Heart right ventricle (tissue), 16 donors: Measurements from ENCODE around the gene STX17. TPM values are rescaled to one million over a fixed set of nuclear protein-coding genes. Genes with fewer than 3 reads are reported as not detected.

Experiments used
- ATAC-seq, 8 donors: fragments of 200-7000 bp; cut with Tn5 transposase; one replicate each; pipeline ENCODE4 v1.9.1; 2020; ENCODE audit warnings: mild to moderate bottlenecking in 8 of 8, moderate library complexity in 8 of 8, moderate number of reproducible peaks in 1 of 8
- DNase-seq, 2 donors: peaks; one replicate each; pipeline ENCODE4 v3.0.0-alpha.2; 2020
- H3K27ac ChIP-seq, 10 donors: fragments of 200-600 bp; sonication (generic) in 2 of 10; one replicate each; pipeline versions ENCODE4 v1.5.0 to v1.8.0; 2020 to 2022; ENCODE audit warnings: mild to moderate bottlenecking in 3 of 10
- H3K27me3 ChIP-seq, 7 donors: fragments of 200-600 bp; one replicate each; pipeline ENCODE4 v1.8.0; 2021 to 2022; ENCODE audit warnings: mild to moderate bottlenecking in 2 of 7
- H3K36me3 ChIP-seq, 9 donors: fragments of 200-600 bp; sonication (generic) in 1 of 9; one replicate each; pipeline versions ENCODE4 v1.5.0 to v1.8.0; 2020 to 2022; ENCODE audit warnings: mild to moderate bottlenecking in 2 of 9
- H3K4me1 ChIP-seq, 9 donors: fragments of 200-600 bp; sonication (generic) in 1 of 9; one replicate each; pipeline versions ENCODE4 v1.5.0 to v1.8.0; 2020 to 2022; ENCODE audit warnings: mild to moderate bottlenecking in 4 of 9
- H3K4me3 ChIP-seq, 10 donors: fragments of 200-600 bp; sonication (generic) in 2 of 10; one replicate each; pipeline versions ENCODE4 v1.5.0 to v1.8.0; 2020 to 2022; ENCODE audit warnings: mild to moderate bottlenecking in 7 of 10, moderate library complexity in 2 of 10
- H3K9me3 ChIP-seq, 11 donors: fragments of 200-600 bp in 10 of 11; sonication (generic) in 2 of 11; one replicate each; pipeline versions ENCODE4 v1.5.0 to v1.8.0; 2013 to 2022; ENCODE audit warnings: mild to moderate bottlenecking in 2 of 11, control low read depth in 1 of 11, moderate library complexity in 1 of 11
- CTCF ChIP-seq, 9 donors: fragments of 200-600 bp; sonication (generic) in 2 of 9; IDR thresholded peaks; one replicate each; pipeline versions ENCODE4 v1.5.0 to v1.8.0; 2021 to 2022; ENCODE audit warnings: antibody characterized with exemption in 9 of 9, mild to moderate bottlenecking in 5 of 9, moderate library complexity in 1 of 9
- WGBS, 2 donors: extraction: QIAGEN DNeasy Blood & Tissue Kit; methylation state at CpG; one replicate each; pipeline ENCODE4 v1.1.7; 2013; ENCODE audit warnings: inconsistent platforms in 1 of 2; 5-methylcytosine and 5-hydroxymethylcytosine counted together
- intact Hi-C, 10 donors: fragments of 100-400 bp; cut with DNase I; formaldehyde crosslinking; loops; one replicate each; pipeline versions ENCODE4 v1.11.1 to v1.14.2; 2022
- polyA plus RNA-seq, 2 donors: library from polyadenylated mRNA; stranded (reverse); fragments of 200-250 nt; gene quantifications; one replicate each; pipeline ENCODE4 v1.2.3, GENCODE V29; 2013
- total RNA-seq, 10 donors: library from RNA; stranded (reverse); fragmentation: NEBNext Ultra II Directional in 3 of 10; extraction: Animal tissue kit (Norgen Biotek cat#: 25700) in 3 of 10; gene quantifications; one replicate each; pipeline versions ENCODE4 v1.2.1 to v1.2.4, GENCODE V29; 2021 to 2023
- donor health status: Arrhythmogenic right ventricular cardiomyopathy.
- donor health status: ischemic (EF 13 %, LVEDD 7.1; RV severe dilation, severe dysfunction).
- donor health status: healthy with polysubstance abuse.
- donor health status: DM: no; HTN: yes; CAD: no.
- donor health status: DM: no; HTN: no; CAD: no.
- donor health status: ischemic (EF 25% LVEDD 6.9; RV normal size, moderate dysfunction).
- donor health status: ischemic (EF 25% LVEDD 5.7; RV mildly dilated, moderate dysfunction).
- donor health status: healthy.
- donor health status: DM: yes; HTN: yes; CAD: no.
- donor health status: Ischemic cardiomyopathy.
- donor health status: ischemic (EF 35%, LVEDD 5.7; RV mildly dilated, moderate dysfunction).
- donor health status: nonischemic (EF 11% LVEDD 7.7; RV severe dilation, severe dysfunction).
- donor health status: DM: yes; HTN: yes; CAD: no.
- donor health status: PGD.
- donor health status: ischemic (EF 29% LVEDD 5.4; RV normal size, mild dysfunction).
- donor health status: nonischemic (EF 23%, LVEDD 6.1; RV moderate dilation, normal function).

STX17 gene
- total and polyA plus RNA-seq, 12 donors: 4.1 to 31.1 (median 23.5) TPM

DNA sequence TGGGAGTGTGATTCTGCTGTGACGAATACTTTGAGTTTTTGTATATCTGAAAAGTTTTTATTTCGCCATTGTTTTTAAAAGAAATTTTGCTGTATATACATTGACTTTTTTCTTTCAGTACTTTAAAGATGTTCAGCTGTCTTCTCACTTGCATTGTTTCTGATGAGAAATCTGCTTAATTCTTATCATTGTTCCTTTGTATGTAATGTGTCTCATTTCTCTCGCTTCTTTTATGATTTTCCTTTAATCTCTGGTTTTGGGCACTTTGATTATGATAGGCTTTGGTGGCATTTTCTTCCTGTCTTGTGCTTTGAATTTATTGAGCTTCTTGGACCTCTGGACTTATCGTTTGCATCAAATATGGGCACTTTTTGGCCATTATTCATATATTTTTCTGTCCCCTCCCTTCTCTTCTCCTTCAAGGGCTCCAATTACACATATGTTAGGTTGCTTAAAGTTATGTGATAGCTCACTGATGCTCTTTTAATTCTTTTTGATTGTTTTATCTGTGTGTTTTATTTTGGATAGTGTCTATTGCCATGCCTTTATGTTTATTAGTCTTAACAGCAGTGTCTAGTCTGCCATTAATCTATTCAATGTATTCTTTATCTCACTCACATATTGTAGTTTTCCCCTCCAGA, 30.6 kb downstream of the STX17 start:
- WGBS, 2 donors: 97 to 99% methylated on average over 4 of the region's 4 CpGs
- ATAC-seq: no peak
- Histone ChIP-seq H3K36me3 (peaks cover 0 to 11% (median 0%) of the 10 kb centered on the region in 9 donors), H3K27me3 (no peaks in the 10 kb centered on the region), H3K9me3 (peaks cover 0 to 26% (median 6%) of the 10 kb centered on the region in 11 donors), H3K4me3 (no peak overlapping the region), H3K4me1 (no peaks in the 10 kb centered on the region), H3K27ac (no peak overlapping the region)
- intact Hi-C loops: no loop called here
- TF ChIP-seq CTCF (IDR thresholded peaks at IDR 0.05): no peak
- DNase-seq: no peak

DNA sequence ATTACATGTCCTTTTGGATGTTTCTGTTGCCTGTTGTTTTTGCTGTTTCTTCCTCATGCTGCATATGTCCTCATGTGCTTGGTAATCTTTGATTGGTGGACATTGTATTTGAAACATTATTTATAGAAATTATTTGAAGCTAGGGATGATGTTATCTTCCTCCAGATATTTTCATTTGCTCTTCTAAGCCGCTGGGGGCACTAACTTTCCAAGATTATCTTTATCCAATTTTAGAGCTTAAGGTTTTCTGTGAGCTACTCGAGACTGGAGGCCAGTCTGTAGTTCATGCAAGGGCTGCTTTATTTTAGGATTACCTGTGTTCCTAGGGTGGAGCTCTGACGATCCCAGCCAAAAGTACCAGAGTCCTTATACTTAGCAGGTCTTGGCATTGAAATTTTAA, 40.9 kb downstream of the STX17 start:
- H3K4me3 ChIP-seq: no peak overlapping the region
- peaks cover 0 to 11% (median 0%) of the 10 kb centered on the region in 9 donors for H3K4me1 ChIP-seq
- no peak for TF ChIP-seq CTCF (IDR thresholded peaks at IDR 0.05)
- H3K36me3 ChIP-seq: peaks cover 0 to 22% (median 9%) of the 10 kb centered on the region in 9 donors
- H3K27ac ChIP-seq: no peak overlapping the region
- DNase-seq: no peak
- intact Hi-C loops: loop anchor here in 1 of 10 donors (10.0 kb wide), 1 partner anchor 143 kb away; no protein-coding TSS in a partner anchor
- no peaks in the 10 kb centered on the region for H3K27me3 ChIP-seq
- WGBS, 2 donors: 52 to 63% methylated on average over 3 of the region's 3 CpGs
- ATAC-seq: no peak
- no peaks in the 10 kb centered on the region for H3K9me3 ChIP-seq

- Histone ChIP-seq H3K36me3 (peaks cover 0 to 30% (median 9%) of the 10 kb centered on the region in 9 donors), H3K27ac (peak overlapping the region in 1 of 10 donors; percentile 24), H3K27me3 (no peaks in the 10 kb centered on the region), H3K9me3 (no peaks in the 10 kb centered on the region), H3K4me1 (peaks cover 0 to 11% (median 0%) of the 10 kb centered on the region in 9 donors), H3K4me3 (no peak overlapping the region)
- intact Hi-C loops: loop anchor here in 1 of 10 donors (10.0 kb wide), 1 partner anchor 144 kb away; no protein-coding TSS in a partner anchor
- ATAC-seq (no peak), DNase-seq (no peak)
- no peak for TF ChIP-seq CTCF (IDR thresholded peaks at IDR 0.05)
- 97 to 98% methylated on average over 2 of the region's 2 CpGs for WGBS, 2 donors
Measured at GRCh38 chr9:99948482-99948881, 42.0 kb downstream of the STX17 start.

DNA sequence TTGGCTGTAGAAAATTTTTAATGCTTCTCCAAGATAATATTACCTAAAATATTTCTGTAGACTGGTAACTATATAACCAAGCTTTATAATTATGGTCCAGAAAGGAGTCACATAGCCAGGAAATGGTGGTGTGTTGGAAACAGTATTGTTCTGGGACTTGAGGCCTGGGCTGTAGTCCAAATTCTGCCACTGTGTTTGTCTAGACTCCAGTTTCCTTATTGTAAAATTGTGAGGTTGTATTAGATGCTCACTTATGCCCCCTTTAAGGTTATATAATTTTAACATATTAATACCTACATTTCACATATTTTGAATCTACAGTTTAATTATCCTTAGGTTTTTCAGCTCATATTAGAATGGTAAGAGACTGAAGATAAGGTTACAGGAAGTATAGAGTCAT, 42.4 kb downstream of the STX17 start:
- no peak for TF ChIP-seq CTCF (IDR thresholded peaks at IDR 0.05)
- peak in 1 of 2 donors; percentile 13 for DNase-seq
- Histone ChIP-seq H3K36me3 (peaks cover 0 to 33% (median 9%) of the 10 kb centered on the region in 9 donors), H3K4me3 (no peak overlapping the region), H3K27me3 (no peaks in the 10 kb centered on the region), H3K9me3 (no peaks in the 10 kb centered on the region), H3K27ac (peak overlapping the region in 1 of 10 donors; percentile 24), H3K4me1 (peaks cover 0 to 11% (median 0%) of the 10 kb centered on the region in 9 donors)
- intact Hi-C loops: loop anchor here in 1 of 10 donors (10.0 kb wide), 1 partner anchor 144 kb away; no protein-coding TSS in a partner anchor
- ATAC-seq: peak in 1 of 8 donors; percentile 37
